Tibial artery (tissue), 4 donors: Measurements from ENCODE around the gene MLLT3.

Experiments
- DNase-seq, 2 donors: peaks; one replicate each; pipeline ENCODE4 v3.0.0-alpha.2; 2019
- H3K27ac ChIP-seq, 2 donors: fragments of 200-600 bp; sonication (generic) in 1 of 2; 1 replicate in 1 of 2; 2 replicates in 1 of 2; pipeline ENCODE4 v1.5.1; 2018 to 2019; ENCODE audit warnings: mild to moderate bottlenecking in 1 of 2
- H3K27me3 ChIP-seq, 2 donors: fragments of 200-600 bp; sonication (generic) in 1 of 2; one replicate each; pipeline versions ENCODE4 v1.5.1 to v1.6.0; 2016 to 2019
- H3K36me3 ChIP-seq, 3 donors: fragments of 200-600 bp; sonication (generic) in 2 of 3; one replicate each; pipeline ENCODE4 v1.5.1; 2016 to 2019; ENCODE audit warnings: mild to moderate bottlenecking in 2 of 3
- H3K4me1 ChIP-seq, 4 donors: fragments of 200-600 bp; sonication (generic) in 2 of 4; 1 replicate in 3 of 4; 2 replicates in 1 of 4; pipeline ENCODE4 v1.5.1; 2016 to 2019
- H3K4me3 ChIP-seq, 2 donors: fragments of 200-600 bp; sonication (generic) in 1 of 2; 1 replicate in 1 of 2; 2 replicates in 1 of 2; pipeline ENCODE4 v1.5.1; 2018 to 2019; ENCODE audit warnings: mild to moderate bottlenecking in 2 of 2
- H3K9me3 ChIP-seq, 3 donors: fragments of 200-600 bp; sonication (generic) in 1 of 3; one replicate each; pipeline ENCODE4 v1.5.1; 2016 to 2019
- intact Hi-C: fragments of 100-400 bp; cut with DNase I; formaldehyde crosslinking; loops from one replicate; pipeline ENCODE4 v1.15.0; 2023; ENCODE audit warnings: low total_unique reads
- TF ChIP-seq, protein P1 (sequence below), 2 experiments: fragments of 200-600 bp in 1 of 2; fragments of 450-650 bp in 1 of 2; IDR thresholded peaks; one replicate each; pipeline ENCODE4 v1.5.1; 2017 to 2019; ENCODE audit warnings: antibody characterized with exemption in 2 of 2, mild to moderate bottlenecking in 1 of 2, moderate library complexity in 1 of 2

Gene MLLT3

DNA sequence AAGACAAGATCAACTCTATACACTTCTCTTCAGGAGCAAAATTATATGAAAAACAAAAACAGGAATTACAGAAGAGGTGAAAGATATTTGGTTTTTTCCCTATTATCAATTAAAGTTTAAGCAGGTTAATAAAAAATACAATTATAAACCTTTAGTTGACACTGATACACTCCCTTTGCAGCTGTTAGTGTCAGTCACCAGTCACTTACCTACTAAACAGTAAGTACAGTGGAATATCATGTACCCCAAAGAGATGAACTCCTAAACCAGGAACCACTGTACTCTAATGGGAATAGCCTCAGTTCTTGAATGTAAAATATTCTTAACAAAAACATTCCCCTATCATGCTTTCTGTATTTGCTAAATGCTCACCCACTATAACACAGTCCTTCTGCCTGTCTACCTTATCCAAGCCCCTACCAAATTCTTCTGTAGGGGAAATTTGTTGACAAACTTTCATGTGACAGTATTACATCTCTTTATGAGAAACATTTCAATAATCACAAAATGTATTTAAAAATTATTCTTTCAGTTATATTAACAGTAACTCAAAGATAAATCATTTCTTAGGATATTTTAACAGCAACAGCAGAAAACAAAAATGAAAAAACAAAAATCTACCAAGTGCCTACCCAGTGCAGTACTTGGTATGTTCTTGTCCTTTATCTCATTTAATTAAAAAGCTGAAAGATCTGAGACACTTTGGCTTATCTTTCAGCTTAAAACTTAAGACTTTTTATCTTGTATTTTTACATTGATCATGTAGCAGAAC is 212.8 kb downstream of the MLLT3 start:
- Histone ChIP-seq H3K9me3 (no peaks in the 10 kb centered on the region), H3K4me1 (no peaks in the 10 kb centered on the region), H3K27ac (no peak overlapping the region), H3K27me3 (no peaks in the 10 kb centered on the region), H3K4me3 (no peak overlapping the region), H3K36me3 (no peaks in the 10 kb centered on the region)
- TF ChIP-seq, protein P1, sequence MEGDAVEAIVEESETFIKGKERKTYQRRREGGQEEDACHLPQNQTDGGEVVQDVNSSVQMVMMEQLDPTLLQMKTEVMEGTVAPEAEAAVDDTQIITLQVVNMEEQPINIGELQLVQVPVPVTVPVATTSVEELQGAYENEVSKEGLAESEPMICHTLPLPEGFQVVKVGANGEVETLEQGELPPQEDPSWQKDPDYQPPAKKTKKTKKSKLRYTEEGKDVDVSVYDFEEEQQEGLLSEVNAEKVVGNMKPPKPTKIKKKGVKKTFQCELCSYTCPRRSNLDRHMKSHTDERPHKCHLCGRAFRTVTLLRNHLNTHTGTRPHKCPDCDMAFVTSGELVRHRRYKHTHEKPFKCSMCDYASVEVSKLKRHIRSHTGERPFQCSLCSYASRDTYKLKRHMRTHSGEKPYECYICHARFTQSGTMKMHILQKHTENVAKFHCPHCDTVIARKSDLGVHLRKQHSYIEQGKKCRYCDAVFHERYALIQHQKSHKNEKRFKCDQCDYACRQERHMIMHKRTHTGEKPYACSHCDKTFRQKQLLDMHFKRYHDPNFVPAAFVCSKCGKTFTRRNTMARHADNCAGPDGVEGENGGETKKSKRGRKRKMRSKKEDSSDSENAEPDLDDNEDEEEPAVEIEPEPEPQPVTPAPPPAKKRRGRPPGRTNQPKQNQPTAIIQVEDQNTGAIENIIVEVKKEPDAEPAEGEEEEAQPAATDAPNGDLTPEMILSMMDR (IDR thresholded peaks at IDR 0.05): no peak
- no peak for DNase-seq
- intact Hi-C loops: no loop called here

DNA sequence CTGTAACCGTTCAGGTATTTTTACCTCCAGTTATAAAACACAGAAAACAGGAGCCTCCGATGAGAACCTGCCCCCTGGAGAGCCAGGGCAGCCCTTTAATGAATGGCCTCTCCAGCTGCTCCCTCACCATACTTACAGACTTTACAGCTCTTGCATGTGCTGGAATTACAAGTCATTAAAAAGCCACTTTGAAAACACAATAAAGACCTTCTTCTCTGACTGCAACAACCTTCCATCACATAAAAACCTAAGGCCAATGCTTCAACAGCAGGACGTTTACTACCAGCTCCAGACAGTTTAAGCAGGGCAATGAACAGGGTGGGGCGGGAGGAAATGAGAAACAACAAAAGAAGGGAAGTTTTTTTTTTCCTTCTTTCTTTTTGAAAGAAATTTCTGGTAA is 213.8 kb downstream of the MLLT3 start:
- TF ChIP-seq, protein P1 (IDR thresholded peaks at IDR 0.05): no peak
- Histone ChIP-seq H3K27me3 (no peaks in the 10 kb centered on the region), H3K4me1 (no peaks in the 10 kb centered on the region), H3K9me3 (no peaks in the 10 kb centered on the region), H3K27ac (no peak overlapping the region), H3K36me3 (no peaks in the 10 kb centered on the region), H3K4me3 (no peak overlapping the region)
- DNase-seq: no peak
- intact Hi-C loops: no loop called here

DNA sequence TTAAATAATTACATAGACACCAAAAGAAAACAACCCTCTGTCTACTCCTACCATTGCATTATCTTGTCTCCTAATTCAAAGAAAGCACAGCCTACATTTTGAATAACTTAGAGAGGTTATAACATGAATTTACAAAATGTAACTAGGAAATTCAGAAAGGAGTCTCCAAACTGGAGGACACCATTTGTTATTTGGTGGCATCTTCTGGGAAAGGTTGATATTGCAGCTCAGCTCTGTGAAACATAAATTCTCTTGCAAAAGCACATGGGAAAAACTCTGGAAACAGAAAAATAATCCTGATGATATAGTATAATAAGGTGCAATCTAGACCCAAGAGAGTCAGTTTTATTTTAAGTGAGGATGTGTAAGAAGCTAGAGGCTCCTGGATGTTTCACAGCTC is 215.3 kb downstream of the MLLT3 start:
- no peak for DNase-seq
- Histone ChIP-seq H3K27ac (no peak overlapping the region), H3K4me3 (no peak overlapping the region), H3K9me3 (no peaks in the 10 kb centered on the region), H3K36me3 (no peaks in the 10 kb centered on the region), H3K4me1 (no peaks in the 10 kb centered on the region), H3K27me3 (no peaks in the 10 kb centered on the region)
- TF ChIP-seq, protein P1 (IDR thresholded peaks at IDR 0.05): no peak
- intact Hi-C loops: no loop called here

DNA sequence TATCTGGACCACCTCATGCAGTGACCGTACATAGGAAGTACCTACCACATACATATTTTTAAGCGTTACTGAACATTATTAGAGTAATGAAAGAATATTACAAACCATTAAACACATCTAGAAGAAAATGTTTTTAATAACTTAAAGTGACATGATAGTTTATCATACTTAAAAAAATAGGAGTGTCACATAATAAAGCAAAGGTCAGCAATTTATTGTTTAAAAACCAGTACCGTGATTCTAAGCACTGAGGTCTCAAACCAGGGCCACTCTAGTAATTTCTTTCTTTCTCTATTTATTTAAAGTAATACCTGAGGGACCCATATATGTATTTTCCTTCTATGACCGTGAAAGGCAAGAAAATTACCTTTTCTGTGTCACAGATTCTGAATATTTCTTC is 216.0 kb downstream of the MLLT3 start:
- Histone ChIP-seq H3K27ac (no peak overlapping the region), H3K4me1 (no peaks in the 10 kb centered on the region), H3K27me3 (no peaks in the 10 kb centered on the region), H3K4me3 (no peak overlapping the region), H3K9me3 (no peaks in the 10 kb centered on the region), H3K36me3 (no peaks in the 10 kb centered on the region)
- no peak for DNase-seq
- intact Hi-C loops: no loop called here
- TF ChIP-seq, protein P1 (IDR thresholded peaks at IDR 0.05): no peak

DNA sequence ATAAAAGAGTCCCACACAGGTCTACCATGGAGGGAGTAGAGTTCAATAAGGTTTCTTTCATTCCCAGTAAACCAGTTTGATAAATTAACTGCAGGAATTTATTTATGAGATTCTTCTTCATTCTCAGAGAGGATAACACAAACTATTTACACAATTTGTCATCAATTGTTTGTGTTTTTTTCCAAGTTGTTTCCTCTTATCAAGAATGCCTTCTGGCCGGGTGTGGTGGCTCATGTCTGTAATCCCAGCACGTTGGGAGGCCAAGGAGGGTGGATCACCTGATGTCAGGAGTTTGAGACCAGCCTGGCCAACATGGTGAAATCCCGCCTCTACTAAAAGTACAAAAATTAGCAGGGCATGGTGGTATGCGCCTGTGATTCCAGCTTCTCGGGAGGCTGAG is 216.7 kb downstream of the MLLT3 start:
- H3K27ac ChIP-seq: no peak overlapping the region
- no peaks in the 10 kb centered on the region for H3K36me3 ChIP-seq
- no peaks in the 10 kb centered on the region for H3K4me1 ChIP-seq
- intact Hi-C loops: no loop called here
- no peaks in the 10 kb centered on the region for H3K9me3 ChIP-seq
- DNase-seq: no peak
- TF ChIP-seq, protein P1 (IDR thresholded peaks at IDR 0.05): no peak
- no peaks in the 10 kb centered on the region for H3K27me3 ChIP-seq
- no peak overlapping the region for H3K4me3 ChIP-seq
